Stimulated activated CD8-positive, alpha-beta memory T cell treated with anti-CD3 and anti-CD28 coated beads, Interleukin-15, amount 100 ng/mL, for 1 hour (primary cell): ENCODE data around the gene RCOR3.
"Not testable (repeated sequence)": the region's sequence is repeated elsewhere in the genome, so short reads cannot be mapped to it uniquely, and the experiment has no call there.

Experiments used
- DNase-seq: peaks from one replicate; pipeline ENCODE4 v3.0.0-alpha.2; 2020; ENCODE audit warnings: low read depth

RCOR3 gene

DNA sequence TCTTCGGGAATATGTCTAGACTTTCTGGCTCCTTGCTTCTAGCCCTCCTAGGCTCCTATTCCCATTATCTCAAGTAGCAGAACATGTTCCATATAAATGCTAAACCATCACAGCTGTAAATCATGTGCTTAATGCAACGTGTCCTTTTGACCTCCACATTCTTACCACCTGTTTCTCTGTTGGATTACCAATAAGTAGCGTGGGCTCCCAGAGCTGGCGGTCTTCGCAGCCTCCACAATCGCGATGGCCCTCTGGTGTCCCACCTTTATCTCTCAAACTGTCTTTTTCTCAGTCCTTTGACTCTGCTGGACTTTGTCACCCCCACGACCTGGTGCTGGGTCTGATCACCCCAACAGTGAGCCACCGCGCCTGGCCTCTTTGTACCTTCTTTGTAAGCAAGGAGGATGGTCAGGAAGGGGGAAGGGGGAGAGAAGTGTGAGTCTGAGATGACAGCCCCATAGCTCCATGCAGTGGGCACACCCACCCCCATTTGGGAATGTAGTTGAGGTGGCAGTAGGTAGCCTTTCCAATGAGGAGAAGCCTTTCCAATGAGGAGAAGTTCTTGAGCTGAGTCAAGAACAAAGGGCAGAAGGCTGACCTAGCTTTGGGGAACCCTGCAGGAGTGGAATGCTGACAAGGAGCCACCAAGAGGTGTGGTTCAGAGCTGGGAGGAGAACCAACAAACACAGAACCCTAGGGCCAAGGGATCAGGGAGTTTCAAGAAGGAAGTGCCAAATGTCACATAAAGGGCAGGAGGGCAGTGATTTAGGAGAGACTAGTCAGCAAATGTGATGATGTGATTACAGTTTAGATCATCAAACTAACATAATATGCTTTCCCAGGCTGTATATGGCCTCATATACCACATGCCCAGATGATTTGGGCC is 81.7 kb downstream of the RCOR3 start:
- DNase-seq, result no peak

DNA sequence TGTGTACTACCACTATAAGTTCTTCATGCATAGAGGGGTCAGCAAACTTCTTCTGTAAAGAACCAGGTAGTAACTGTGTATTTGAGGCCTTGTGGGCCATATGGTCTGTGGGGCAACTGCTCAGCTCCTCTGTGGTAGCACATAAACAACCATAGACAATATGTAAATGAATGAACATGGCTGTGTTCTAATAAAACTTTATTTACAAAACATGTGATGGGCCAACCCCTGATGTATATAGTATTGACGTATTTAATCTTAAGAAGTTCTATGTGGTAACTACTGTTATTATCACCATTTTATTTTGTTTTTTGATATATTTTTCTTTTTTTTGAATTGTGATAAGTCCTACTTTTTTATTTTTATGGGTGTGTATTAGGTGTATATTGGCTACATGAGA is 82.8 kb downstream of the RCOR3 start:
- DNase-seq, result no peak

DNA sequence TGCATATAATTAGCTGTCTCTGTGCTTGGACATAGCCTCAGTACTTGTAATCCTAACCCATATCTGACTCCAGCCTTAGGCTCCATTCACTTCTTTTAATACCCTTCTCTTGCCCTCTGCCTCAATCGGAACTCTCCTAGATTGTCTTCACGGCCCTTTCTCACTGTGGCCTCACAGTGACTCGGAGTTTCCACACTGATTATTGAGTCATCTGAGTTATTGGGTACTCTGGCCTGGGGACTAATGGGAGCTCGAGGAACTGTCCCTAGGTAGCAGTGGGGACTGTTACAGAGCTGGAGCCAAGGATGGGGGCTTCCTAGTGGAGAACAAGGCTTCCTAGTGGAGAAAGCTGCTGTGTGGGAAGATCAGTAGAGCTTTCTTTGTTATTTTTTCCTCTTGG is 84.4 kb downstream of the RCOR3 start:
- DNase-seq, result no peak

DNA sequence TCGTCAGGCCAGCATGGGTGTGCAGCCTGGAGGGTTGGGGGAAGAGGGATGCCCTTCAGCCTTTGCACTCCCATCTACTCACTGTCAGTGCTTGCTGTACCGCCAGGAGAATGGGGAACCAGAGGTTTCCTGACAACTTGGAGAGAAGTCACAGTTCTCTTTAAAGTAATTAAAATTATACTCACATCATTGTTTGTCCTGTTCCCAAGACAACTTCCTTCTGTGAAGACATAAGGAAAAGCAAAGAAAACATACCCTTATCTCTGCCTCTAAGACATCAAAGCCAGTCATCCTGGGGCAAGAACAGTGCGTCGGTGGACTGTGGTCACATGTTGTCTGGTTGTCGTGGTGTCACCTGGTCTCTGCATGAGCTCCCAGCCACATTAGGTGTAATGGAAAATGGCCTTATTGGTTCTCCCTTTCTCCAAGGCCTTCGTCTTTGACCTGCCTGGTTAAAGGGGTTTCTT is 85.0 kb downstream of the RCOR3 start:
- no peak for DNase-seq

DNA sequence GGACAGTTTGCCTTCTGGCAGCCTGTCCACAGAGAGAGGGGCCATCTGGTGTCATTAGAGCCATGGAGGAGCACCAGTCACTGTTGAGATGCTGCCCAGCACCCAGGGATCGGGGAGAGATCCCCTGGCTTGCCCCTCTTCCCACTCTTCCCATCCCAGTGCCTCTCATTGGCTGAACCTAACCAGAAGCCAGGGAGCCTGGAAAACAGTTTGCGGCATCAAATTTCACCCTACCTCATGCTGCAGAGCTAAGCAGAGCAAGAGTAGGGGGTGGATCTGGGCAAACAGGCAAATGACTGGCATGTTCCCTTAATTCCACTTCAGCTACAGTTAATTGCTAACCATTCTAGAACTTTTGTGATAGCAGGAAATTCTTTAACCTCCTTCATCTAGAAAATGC is 86.6 kb downstream of the RCOR3 start:
- DNase-seq, result no peak

DNA sequence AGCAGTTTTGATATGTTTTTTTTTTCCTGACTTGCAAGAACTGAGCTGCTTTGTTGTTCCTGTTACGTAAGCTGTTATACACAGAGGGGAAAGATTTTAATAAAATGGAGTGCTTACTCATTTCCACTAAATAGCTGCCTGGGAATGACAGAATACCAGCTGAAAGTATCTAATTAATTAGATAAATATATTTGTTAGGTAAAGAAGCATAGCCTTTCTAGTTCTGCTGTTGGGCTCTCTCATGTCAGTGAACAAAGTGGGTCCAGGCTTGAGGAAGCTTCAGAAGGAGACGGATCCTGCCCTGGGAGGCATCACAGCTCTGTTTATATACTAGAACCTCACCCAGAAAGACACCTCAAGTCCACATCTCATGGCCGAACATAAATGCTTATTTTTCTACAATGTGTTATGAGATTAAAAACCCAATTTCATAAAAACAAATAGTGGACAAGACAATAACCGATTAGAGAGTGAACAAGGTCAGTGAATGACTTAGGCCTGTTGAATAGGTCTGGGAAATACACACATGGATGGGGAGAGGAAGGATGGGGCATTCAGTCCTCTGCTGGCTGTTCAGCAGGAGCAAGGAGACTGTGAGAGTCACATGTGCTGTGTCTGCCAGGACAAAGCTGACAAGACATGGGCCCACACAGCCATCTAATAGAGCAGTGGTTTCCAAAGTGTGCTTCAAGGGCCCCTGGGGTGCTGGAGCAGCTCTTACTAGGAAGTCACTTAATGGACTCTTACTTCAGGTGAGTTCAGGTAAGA is 88.1 kb downstream of the RCOR3 start:
- no peak for DNase-seq

DNA sequence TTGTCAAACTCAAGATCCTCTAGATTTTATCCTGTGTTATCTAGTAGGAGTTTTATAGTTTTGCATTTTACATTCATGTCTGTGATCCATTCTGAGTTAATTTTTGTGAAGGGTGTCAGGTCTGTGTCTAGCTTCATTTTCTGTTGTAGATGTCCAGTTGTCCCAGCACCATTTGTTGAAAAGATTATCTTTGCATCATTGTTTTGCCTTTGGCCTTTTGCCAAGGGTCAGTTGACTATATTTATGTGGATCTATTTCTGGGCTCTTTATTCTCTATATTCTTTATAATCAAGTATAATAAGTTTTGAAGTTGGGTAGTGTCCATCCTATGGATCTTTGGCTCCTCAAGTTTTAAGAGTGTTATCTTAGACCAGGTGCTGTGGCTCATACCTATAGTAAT is 89.4 kb downstream of the RCOR3 start:
- no peak for DNase-seq

DNA sequence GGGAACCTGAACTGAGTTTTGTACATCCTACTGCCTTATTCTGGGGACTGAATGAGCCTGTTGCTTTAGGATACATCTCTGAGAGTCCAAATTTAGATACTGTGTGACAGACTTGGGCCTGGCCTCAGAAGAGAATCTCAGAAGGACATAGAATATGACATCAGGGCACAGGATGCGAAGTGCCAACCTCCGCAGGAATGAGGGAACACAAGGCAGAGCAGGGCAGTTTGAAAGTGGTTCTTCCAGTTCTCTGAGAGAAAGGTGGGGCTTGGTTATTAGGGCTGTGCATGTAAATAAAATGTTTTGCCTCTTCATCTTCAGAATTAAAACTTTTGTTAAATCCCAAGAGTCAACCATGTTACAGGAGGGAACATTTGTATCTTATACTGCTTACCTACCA is 90.6 kb downstream of the RCOR3 start:
- DNase-seq, result no peak

DNA sequence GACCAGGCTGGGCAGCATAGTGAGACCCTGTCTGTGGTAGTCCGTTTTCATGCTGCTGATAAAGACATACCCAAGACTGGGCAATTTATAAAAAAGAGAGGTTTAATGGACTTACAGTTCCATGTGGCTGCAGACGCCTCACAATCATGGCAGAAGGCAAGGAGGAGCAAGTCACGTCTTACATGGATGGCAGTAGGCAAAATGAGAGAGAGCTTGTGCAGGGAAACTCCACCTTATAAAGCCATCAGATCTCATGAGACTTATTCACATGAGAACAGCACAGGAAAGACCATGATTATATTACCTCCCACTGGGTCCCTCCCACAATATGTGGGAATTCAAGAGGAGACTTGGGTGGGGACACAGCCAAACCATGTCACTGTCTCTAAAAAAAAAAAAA is 92.9 kb downstream of the RCOR3 start:
- not testable (repeated sequence) for DNase-seq

DNA sequence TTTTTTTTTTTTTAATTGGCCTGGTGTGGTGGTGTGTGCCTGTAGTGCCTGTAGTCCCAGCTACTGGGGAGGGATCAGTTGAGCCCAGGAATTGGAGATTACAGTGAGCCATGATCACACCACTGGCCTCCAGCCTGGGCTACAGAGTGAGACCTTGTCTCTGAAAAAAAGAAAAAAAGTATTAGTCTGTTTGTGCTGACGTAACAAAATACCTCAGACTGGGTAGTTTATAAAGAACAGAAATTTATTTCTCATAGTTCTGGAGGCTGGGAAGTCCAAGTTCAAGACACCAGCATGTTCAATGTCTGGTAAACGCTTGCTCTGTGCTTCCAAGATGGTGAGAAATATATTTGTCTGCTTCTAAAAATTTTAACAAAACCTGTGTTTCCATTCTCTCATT is 93.3 kb downstream of the RCOR3 start:
- DNase-seq, result no peak

DNA sequence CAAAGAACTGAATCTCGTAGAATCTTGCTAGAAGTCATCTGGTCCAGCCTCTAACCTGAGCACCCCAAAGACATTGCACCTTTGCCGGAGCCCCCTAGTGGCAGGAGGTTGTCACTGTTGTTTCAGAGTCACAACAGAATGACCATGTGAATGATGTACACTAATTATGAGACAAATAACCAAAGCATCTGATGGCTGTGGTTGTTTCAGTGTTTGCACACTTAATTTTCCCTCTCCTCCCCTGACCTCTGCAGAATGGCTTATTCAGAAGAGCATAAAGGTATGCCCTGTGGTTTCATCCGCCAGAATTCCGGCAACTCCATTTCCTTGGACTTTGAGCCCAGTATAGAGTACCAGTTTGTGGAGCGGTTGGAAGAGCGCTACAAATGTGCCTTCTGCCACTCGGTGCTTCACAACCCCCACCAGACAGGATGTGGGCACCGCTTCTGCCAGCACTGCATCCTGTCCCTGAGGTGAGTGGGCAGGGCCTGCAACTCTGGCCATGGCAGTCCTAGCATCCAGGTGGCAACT is 93.9 kb downstream of the RCOR3 start:
- no peak for DNase-seq

DNA sequence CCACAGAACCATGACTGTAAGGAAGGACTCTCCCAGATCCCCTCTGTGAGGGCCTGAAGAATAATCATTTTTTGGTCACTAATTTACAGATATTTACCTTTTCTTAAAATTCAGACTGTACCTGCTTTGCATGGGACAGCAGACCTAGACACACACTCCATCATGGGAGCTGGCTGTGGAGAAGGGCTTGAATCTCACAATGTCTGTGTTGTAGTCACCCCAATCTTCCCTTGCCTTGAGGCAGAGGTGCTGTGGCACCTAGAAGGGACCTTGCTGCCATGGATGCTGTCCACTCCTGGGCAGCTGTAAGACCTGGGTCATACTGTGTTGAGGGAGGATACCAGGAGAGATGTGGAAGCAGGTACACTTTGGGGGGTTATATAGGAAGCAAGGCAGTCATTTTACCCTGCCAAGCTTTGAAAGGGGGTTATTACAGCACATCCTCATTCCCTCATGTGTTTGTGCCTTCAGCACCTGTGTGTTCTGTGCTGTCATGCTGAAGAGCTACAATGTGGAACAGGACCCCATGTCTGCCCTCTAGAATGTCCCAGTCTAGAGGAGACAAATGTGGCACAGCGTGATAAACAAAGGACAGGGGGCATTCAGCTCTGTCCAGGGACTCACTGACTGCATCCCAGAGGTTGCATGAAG is 94.5 kb downstream of the RCOR3 start:
- no peak for DNase-seq

DNA sequence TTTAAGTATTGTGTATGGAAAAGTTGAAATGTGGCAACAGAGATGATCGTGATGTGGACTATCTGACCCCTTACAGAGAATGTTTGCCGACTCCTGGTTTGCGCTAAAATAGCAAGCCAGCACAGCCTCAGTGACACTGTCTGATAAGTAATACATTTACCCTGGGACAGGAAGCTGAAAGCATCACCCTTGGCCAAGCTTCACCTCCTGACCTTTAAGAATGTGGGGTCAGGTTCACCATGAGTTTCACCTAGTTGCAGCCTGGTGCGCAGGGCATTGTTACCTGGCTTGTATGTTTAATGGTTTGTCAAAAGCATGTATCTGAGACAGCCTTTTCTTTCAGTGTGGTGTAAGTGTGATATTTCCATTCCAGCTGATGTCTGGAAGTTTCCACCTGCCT is 96.7 kb downstream of the RCOR3 start:
- DNase-seq, result no peak

DNA sequence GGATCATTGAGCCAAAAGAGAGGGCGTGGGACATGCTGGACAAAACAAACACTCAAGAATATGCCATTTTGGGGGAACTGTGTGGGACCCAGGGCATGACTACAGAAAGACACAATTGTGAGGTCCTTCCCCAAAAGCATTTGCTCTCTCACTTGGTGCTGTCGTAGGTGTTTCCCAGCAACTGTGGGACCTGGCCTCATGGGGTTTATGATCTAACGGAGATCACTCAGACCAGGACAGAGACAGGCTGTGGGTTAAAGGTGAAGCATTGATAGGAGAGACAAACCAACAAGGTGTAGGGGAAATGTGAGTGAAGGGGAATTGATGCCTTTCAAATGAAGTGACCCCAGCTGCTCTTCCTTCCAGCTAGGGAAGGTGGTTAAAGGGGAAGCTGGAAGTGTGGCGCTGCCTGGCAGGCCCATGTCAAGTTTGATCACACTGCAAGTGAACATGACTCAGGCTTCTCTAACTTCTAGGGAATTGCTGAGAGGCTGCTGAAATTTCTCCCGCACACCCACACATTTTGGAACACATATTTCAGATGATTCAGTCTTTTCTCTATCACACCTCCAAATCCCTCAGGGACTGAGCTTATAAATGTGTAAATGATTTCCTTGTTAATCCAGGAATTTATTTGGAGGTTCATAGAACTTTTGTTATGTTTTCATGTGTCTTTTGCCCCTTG is 97.7 kb downstream of the RCOR3 start:
- DNase-seq, result no peak

DNA sequence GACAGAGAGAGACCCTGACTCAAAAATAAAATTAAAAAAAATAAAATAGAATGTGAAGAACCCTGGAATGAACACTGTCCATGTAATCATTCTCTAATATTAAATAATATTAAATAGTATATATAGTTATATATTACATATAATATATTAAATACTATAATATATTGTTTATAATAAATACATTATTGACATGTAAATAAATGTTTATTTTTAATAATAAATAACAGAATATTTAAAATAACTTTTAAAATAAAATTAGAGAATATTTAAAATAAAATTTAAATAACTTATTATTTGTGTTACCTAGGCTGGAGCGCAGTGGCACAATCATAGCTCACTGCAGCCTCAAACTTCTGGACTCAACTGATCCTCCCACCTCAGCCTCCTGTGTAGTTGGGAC is 99.5 kb downstream of the RCOR3 start:
- no peak for DNase-seq

DNA sequence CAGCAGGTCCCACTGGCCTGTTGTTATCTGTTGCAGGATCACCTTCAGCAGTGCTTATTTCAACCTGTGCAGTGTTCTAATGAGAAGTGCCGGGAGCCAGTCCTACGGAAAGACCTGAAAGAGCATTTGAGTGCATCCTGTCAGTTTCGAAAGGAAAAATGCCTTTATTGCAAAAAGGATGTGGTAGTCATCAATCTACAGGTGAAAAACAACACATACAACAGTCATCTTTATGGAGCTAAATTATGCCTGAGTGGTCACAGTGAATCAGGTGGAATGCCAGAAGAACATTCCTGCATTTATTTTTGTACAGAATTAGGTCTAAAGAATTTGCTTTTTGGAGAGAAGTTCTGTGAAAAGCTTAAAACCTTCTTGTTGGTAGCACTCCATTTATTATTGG is 100.7 kb downstream of the RCOR3 start:
- DNase-seq, result no peak

DNA sequence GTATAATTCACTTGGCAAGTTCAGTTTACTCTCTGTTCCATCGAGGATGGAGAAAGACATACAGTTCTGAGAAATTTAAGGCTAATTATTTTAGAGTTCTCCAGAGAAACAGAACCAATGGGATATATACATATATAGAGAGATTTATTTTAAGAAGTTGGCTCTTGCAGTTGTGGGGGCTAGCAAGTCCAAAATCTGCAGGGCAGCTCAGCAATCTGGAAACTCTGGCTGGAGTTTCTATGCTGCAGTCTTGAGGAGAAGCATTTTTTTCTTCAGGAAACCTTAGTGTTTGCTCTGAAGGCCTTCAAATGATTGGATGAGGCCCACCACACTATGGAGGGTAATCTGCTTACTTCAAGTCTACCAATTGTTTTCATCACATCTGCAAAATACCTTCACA is 102.0 kb downstream of the RCOR3 start:
- no peak for DNase-seq
